Measurements from ENCODE around the gene CD226.

- TF ChIP-seq ISL1 (CRISPR knock-in tag; IDR thresholded peaks at IDR 0.05) (no peak), OSR1 (CRISPR knock-in tag; IDR thresholded peaks at IDR 0.05) (no peak), CSDC2 (CRISPR knock-in tag; IDR thresholded peaks at IDR 0.05) (no peak), SNAI2 (CRISPR knock-in tag; IDR thresholded peaks at IDR 0.05) (no peak), ZFP3 (CRISPR knock-in tag; IDR thresholded peaks at IDR 0.05) (no peak), PPARA (CRISPR knock-in tag; IDR thresholded peaks at IDR 0.05; ENCODE audit: borderline replicate concordance) (no peak), CREB5 (CRISPR knock-in tag; IDR thresholded peaks at IDR 0.05; ENCODE audit: low read depth) (no peak), PATZ1 (CRISPR knock-in tag; IDR thresholded peaks at IDR 0.05; ENCODE audit: borderline replicate concordance) (no peak), POU6F1 (CRISPR knock-in tag; IDR thresholded peaks at IDR 0.05; ENCODE audit: borderline replicate concordance, low read depth) (no peak), ESRRG (CRISPR knock-in tag; IDR thresholded peaks at IDR 0.05) (no peak)
Measured at GRCh38 chr18:69808399-69808798, 139.3 kb downstream of the CD226 start.
